ENCODE measurements around the gene YBX2.
A peak's percentile ranks its signal among the peaks of the same experiment; 100 is the strongest.
"Not testable (repeated sequence)": the region's sequence is repeated elsewhere in the genome, so short reads cannot be mapped to it uniquely, and the experiment has no call there.

The YBX2 gene

DNA sequence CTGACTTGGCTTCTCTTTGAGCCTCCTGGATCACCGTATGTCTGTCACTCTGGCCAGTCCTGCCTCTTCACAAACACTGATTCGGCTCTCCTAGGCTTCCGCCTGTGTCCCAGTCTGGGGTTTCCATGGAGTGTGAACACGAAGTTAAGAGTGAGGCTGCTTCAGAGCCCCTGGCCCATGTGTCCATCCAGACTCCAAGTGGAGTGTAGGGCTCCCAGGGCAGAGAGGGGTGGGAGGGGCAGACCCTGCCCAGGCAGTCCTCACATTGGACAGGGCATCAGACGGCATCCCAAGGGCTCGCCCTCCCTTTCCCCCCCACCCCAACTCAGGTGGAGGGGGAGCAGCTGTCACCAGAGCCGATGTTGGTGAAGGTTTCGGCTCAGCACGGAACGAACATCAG lies 50.6 kb downstream of the YBX2 start:
- not testable (repeated sequence) for DNase-seq (ENCODE audit: low spot score)

DNA sequence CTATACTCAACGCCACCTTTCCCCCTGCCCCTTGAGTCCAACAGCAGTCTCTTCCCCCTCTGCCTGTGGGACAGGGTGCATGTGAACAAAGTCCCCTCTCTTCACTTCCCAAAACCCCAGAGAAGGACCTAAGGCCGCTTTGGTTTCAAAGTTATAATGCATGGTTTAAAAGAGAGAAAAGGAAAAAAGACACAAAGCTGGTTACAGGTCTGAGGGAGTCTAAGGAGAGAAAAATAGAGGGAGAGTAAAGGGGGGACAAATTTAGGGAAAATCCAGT lies 51.0 kb downstream of the YBX2 start:
- DNase-seq (ENCODE audit: low spot score): no peak

- peak; percentile 94 for DNase-seq (ENCODE audit: low spot score)
These were observed 51.6 kb downstream of the YBX2 start for GRCh38 chr17:7242717-7243452.

DNA sequence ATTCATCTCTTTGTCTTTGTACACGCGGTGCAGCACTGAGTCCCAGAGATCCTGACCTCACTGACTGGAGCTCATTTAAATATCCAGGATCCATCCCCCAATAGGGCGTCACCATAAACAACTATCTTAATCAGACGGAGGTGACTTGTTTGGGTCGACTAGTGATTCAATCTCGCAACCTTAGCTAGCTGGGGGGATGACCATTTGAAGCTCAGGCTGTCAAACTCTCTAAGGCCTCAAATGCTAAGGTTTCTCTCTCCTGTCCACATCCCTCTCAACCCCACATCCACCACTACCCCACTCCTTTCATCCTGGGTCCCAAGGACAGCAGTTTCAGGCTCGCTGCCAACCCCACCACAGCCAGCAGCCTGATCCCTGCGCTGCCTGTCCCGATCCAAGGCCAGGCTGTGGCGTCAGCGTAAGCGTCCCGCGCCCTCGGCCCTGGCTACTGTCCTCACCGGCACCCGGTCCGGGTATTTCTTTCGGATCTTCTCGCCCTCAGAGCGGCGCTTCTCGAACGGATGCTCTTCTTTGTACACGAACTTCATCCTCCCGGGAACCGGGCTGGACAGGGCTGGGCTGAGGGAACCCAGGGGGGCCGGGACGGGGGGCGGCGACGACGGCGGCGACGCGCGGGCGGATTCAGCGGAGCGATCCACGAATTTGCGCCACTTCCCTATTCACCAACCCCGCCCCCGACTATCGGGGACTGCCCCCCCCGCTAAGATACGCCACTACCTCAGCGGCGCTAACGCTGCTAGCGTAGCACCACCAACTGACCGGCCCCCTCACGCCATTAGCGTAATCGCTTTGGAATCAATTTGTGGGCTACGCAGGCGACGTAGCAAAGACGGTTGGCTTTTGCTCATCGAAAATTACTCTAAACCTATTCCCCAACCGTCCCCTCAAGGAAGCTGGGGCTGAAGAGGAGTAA lies 52.4 kb downstream of the YBX2 start, which contains the start of gene GABARAP:
Gene GABARAP, minus strand, starts transcription at position 667 of the 934 bp plus-strand sequence. Its CDS starts 119 bp downstream, at position 548.
- DNase-seq (ENCODE audit: low spot score): peak; percentile 86

GRCh38 chr17:7241090-7241733 lies 53.2 kb downstream of the YBX2 start:
- no peak for DNase-seq (ENCODE audit: low spot score)

- DNase-seq (ENCODE audit: low spot score): no peak
These were observed 54.1 kb downstream of the YBX2 start for GRCh38 chr17:7240375-7240774.

- peak; percentile 100 for DNase-seq (ENCODE audit: low spot score)
These were observed 55.1 kb downstream of the YBX2 start, which contains the start of gene PHF23 for GRCh38 chr17:7239091-7240027. Gene PHF23 (minus strand): TSS chr17:7239457. CDS start chr17:7239279, 178 bp downstream.

DNA sequence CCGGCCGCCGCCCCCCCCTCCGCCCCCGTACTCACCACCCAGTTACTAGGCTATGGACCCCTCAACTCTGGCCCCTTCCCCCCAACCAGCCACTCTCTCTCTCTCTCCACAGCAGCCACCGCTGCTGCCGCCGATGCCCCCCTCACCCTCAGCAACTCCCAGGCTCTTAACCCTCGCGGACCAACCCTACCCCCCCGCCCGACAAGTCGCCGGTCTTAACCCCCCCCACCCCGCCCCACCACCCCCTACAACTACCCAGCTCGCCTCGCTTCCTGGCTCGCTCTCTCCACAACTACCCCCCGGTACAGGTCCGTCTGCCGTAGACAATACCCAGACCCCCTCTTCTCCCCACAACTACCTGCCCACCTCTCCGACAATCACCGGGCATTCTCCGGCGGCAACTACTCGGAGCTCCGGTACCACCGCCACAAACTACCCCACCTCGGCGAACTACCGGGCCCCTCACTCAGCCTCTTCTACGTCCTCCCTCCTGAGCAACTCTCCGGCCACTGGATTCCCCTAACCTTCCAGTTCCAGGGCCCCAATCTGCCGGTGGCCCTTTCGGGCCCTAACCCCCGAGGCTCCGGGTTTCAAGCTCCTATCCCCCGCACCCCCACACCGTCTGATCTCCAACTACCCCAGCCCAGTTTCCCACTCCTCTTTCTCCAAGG lies 55.9 kb downstream of the YBX2 start:
- DNase-seq (ENCODE audit: low spot score): peak; percentile 62

Data from hepatic stellate cell (primary cell).